ENCODE data around the gene MED27.
A peak's percentile ranks its signal among the peaks of the same experiment; 100 is the strongest.

MED27 gene

DNA sequence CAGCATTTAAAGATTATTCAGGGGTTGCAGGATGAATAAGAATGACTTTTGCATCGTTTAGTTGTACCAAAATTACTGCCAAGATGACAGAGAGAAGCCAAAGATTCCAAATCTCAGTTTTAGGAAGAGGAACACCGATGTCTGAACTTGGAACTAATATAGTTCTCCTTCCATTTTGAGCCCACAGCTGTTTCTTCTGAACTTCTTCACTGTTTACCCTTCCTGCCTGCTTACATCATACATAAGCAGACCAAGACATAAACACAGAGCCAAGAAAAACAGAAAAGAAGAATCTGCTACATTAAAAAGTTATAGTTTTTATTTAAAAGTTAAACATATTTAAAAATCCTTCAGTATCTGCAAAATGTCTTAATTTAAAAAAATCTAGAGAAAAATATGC, 192.8 kb downstream of the MED27 start:
- DNase-seq: no peak

DNA sequence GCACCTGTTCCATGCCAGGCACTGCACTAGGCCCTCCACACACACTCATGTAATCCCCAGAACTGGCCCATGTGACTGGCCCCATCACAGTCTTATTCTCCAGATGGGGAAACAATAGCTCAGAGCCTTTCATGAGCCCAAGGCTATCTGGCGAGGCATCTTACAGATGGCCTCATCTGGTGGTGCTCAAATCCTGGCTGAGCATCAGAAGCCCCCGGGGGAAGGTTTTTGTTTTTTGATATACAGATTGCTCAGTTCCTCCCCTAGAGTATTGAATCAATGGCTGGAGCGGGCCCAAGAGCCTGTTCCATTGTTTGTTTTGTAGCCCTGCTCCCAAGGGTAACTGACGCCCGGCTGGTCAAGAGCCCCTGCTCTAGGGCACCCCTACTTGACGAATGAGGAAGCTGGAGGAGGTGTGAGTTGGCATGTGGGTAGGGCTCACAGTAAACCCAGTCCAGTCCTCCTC, 194.5 kb downstream of the MED27 start:
- DNase-seq: peak in 1 of 51 donors; percentile 43

DNA sequence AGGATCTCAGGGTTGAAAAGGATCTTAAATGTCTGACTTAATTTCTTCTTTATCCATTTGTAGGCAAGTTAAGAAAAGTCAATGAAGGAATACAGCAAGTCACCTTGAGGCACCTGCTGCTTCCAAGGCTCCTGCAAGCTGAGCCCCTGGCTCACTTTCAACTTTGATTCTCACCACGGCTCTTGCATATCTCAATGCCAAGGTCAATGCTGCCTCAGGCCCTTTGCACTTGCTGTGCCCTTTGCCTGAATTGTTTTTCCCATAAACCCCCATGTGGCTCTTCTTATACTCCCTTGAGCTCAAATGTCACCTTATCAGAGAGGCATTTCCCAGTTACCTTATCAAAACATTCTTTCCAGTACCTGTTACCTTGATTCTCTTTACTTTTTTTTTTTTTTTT, 195.4 kb downstream of the MED27 start:
- no peak for DNase-seq

DNA sequence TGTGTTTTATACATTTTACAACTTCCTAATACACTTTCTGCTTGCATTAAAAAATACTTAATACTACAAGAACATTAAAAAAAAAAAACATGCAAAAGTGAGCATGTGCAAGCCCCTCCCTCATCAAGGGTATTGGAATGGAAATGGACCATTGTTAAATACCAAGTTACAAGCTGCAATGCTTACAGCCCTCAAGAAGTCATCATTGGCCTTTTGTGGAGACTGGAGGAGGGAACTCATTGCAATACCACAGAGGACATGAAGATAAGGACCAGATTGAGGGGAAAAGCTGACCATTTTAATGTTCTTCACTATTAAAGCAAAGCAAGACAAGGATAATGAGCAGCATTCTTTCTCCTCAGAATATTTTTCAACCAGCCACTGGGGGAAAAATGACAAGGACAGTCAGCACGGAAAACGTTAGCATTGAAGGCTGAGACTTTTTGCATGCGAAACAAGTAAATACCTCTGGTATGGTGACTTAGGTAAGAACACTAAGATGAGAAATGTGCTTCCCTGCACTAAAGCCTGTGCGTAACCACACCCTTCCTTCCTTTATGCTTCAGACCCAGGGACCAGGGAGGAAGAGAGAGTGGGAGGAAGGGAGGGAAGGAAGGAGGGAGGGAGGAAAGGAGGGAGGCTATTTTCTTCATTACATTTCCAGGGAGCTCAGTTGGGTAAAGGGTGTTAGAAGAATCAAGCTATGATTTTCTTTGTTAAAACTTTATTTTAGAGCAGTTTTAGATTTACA, 198.7 kb downstream of the MED27 start:
- no peak for DNase-seq

DNA sequence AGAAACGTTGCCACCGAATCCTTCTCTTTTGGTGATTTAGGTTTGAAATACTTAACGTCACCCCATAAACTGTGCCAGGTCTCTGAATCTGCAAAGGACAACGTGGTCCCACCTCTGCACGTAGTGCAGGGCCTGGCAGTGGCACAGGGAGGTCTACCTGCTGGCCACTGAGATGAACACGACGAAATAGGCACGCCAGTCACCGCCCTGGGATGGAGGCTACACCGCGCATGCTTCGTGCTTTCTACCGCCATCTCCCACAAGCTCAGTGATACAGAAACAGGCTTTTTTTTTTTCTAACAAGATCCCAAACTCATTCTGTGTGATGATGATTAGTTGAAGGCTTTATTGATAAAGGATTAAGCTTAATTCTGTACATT, 199.8 kb downstream of the MED27 start:
- no peak for DNase-seq

DNA sequence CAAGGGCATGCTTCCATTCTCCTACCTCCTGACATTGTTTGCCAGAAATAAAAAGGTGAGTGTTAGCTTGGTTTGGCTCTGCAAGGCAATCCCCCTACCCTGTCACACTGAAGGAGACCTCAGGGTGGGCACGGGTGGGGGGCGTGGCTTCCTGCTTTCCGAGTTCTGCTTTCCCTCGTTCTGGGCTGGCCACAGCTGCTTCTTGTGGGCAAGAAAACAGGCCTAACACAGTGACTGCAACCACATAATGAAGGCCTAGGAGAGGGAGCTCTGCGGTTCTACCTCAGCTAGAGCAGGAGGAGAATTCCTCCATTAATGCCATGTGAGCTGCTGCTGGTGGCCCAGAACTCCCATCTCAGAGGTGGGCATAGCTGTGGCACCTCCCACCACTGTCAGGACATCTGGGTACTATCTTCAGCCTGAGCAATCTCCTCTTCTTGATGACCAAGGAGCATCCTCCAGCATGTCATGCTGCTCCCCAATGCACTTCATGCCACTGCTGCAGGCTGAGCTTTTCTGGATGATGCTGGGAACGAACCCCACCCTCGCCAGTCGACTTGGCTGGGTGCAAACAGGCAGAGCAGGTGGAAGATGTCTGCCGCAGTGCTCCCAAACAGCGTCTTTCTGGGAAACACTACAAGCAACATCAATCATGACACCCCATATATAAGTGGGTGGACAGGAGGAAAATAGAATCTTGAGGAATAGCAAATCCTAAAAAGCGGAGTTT, 200.3 kb downstream of the MED27 start:
- DNase-seq: no peak

DNA sequence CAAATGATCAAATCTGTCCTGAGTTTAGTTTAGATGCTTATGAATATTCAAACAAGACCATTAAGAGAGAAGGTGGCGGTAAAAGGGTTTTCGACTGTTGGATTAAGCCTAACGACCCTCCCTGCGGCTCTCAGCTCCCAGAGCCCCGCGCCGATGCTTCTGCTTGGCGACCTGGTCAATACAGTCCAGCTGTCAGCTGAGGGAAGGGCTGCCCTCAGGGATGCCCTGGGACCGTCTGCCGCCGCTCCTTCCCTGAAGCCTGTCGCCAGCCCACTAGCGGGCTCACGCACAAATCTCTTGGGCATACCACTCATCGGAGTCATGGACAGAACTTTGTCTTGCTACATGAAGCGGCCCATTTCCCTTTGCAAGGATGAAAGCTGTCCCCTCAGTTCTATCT, 203.2 kb downstream of the MED27 start:
- no peak for DNase-seq

DNA sequence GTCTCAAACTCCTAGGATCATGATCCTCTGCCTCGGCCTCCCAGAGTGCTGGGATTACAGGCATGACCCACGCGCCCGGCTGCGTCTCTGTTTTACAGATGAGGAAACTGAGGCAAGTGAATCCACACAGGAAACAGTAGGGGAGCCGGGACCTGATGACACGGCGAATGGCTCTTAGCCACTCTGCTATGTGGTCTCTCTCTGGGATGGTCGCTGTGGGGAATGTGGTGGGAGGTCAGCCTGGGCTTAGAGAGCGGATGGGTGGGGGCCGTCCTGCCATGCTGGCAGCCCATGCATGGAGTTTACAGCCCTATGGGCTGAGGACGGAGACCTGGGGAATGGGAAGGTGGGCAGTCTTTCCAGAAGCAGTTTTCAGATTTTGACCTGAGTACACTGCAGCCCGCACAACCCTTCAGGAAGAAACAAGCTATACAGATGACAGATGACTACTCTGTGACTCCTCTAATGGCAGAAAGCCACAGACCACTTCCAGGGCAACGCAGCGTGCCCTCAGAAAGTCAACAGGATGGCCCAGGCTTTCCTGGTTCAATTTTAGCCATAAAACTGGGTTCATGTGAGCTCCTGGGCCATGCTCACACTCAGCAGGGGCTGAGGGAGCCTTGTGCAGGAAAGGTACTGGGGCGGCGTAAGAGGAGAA, 203.7 kb downstream of the MED27 start:
- no peak for DNase-seq

DNA sequence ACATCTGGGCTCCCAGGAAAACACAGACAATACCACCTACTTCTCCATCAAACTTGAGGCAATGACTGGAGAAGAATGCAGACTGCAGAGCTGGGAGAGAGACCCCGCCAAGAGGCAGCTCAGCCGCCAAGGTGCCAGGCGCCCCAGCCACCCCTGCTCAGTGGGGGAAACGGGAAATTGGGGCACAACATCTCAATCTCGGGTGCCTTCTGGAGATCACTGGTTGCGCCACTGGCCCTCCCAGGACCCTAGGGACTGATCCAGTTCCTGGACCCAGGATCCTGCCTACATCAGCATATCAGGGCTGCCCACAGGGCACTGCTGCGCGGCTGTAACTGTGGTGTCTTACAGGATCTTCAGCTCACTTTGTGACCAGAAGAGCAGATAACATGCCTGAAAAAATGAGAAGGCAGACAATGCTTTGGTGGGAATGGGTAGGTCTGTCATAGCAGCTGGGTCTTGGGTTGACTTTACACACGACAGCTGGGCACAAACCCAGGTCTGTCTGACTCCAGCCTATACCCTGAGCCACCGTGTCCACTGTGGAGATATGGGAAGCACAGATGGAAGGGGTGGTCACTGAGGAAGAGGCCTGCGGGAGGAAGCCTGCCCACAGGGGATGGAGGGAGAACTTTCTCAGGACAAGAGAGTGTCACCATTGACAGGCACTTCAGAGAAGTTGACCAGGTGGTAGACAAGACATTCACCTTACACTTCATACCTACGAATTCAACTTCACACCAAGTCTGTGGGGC, 204.6 kb downstream of the MED27 start:
- DNase-seq: no peak

DNA sequence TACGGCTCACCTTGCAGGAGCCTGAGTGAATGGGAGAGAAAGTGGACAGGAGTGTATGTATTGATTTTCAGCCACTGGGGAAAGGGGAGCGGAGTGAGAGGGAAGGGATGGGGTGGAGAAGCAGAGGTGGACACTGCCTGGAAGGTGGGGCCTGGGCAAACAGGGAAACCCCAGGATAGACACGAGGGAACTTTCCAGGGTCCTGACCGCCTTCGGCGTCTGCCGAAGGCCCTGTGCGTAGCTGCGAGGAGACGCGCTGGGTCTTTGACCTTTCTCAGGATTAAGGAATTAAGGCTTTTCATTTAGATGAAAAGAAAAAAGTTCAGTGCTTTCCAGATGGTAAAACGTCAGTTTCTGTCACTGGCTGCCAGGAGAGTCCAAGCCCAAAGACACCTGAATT, 205.2 kb downstream of the MED27 start:
- no peak for DNase-seq

DNA sequence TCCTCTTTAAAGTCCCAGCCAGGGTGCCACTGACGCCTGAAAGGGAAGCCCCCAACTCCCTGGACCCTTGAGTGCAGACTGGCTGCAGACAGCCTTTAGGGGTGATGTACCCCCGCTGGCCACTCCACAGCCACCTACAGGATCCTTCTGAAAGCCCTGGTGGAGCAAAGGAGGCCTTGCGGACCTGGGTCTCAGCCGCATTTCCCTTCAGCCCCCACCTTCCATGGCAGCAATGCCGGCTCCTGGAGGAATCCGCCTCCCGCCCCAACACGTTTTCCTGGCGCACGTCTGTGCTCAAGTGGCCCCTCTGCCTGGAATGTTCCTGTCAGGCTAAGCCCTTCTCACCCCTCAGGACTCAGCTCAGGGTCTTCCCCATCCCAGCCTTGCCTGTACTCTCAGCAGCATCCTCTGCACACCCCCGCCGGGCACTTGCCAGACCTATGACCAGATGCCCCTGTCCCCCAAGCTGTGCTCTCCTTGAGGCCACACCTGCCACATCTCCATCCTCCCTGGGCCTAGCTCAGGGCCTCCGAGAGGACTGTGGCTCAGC, 205.7 kb downstream of the MED27 start:
- no peak for DNase-seq

DNA sequence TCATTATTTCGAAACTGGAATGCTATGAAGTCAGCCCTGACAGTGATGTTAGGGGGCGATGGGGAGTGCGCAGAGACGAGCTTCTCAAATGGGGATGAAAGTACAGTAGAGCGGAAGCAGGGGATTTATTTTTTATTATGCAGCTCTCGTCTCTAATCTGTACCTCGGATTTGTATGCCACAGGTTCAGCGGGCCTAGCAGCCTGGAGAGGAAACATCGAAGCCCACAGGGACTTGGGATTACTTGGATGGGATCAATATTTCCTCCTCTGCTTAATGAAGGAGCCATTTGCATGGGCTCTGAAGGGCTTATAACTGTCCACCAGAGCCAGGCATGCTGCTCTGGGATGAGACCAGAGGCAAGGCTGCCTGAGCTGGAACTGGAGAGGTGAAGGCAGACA, 206.3 kb downstream of the MED27 start:
- DNase-seq: no peak

DNA sequence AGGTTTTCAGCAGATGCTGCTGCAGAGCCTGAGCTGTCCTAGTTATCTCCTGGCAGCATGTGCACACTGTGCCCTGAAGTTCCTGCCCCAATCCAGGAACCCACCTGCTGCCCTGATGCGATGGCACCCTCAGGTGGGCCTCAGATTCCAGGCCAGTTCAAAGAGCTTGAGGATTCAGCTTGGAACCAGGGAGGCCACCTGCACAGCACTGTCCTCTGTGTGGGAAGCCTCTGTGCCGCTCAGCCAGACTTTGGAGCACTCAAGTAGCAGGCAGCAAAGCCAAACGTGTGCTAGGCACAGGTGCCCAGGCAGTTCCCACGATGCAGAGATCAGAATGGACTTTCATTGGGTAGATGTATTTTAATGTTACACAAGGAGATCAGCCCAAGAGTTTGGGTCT, 207.0 kb downstream of the MED27 start:
- no peak for DNase-seq

DNA sequence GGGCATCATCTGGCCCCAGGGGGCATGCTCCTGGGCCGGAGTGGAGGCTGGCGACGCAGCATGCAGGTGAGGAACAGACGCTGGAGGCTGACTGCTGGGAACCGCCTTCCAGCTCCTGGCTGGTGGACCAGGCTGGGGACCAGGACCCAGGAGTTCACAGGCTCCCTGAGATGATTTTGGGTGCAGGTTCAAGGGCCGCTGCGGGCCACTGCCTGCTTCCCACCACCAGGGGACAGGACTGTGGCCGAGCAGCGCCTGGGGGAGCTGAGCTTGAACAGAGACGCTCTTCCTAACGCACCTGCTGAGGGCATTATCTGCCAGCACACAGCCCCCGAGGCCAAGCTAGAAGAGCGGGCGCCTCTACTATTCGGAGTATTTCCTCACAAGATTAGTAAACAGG, 207.7 kb downstream of the MED27 start:
- DNase-seq: no peak

DNA sequence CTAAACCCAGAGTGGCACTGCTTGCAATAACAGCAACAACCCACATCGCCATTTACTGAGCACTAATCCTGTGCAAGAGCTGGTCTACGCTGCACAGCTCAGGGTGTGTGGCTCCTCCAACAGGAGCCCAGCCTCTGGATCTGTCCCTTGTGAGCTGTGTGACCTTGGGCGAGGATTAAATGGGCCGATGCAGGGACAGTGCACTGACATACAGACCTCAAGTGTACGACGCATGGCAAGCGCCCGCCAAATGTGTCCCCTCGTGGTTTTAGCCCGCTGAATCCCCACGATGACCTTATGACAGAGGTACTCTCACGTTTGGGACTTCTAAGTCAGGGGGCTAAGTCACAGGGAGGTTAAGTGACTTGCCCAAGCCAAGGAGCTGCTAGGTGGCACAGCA, 209.5 kb downstream of the MED27 start:
- no peak for DNase-seq

DNA sequence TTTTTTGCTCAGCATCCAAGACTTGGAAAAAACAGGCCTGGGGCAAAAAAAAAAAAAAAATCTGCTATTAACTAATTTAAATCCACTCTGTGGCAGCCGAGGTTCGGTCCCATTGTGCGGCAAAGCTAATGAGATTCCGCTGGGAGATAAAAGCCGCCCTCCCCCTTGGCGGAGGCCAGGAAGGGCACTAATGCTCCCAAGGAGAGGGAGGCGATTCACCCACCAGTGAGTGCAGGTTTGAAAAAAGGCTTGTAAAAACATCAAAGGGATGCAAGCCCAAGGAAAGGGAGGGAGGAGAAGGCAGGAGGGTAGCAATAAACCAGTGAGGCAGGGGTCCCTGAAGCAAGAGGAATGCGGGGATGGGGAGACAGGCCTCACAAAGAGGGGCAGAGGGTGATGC, 210.3 kb downstream of the MED27 start:
- no peak for DNase-seq

DNA sequence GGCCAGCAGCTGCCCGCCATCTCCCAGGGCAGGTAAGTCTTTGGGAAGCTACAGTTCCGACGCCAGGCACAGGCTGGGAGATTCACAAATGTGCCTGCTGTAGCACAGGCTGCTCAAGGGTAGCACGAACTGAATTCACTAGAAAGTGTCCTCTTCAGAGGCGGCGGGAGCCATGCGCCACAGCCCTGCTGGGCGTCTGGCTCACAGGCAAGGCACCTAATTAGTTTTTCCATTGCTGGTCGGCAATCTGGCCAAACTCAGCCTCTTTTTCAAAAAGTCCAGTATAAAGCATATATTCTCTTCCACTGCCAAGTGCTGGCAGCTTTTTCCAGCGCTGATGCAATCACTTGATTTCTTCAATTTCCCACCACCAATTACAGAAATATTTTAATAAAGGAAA, 210.9 kb downstream of the MED27 start:
- peak in 24 of 51 donors; percentile 10 to 52 (median 23) for DNase-seq

DNA sequence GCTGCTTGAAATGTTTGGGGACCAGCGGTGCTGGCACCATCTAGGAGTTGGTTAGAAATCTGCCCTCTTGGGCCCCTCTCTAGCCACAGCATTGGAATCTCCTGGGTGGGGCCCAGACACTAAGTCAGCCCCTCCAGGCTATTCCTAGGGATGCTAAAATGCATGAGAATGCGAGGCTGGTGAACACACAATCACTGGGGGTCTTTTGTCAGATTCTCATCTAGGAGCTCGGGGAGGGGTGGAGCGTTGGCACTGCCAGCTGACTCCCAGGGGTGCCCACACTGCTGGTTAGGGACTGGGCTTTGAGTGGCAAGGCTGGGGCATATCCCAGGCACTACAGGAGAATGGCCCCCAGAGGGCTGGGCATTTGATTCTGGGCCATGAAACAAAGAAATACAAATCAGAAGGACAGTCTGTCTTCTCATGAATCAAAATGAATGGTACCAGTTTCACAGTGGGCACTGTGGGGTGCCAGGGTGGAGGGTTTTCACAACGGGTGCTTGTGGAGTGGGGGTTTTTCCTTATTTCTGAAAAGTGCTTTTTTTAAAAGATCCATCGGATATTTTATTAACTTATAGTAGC, 212.0 kb downstream of the MED27 start:
- peak in 4 of 51 donors; percentile 7 to 34 (median 12) for DNase-seq

DNA sequence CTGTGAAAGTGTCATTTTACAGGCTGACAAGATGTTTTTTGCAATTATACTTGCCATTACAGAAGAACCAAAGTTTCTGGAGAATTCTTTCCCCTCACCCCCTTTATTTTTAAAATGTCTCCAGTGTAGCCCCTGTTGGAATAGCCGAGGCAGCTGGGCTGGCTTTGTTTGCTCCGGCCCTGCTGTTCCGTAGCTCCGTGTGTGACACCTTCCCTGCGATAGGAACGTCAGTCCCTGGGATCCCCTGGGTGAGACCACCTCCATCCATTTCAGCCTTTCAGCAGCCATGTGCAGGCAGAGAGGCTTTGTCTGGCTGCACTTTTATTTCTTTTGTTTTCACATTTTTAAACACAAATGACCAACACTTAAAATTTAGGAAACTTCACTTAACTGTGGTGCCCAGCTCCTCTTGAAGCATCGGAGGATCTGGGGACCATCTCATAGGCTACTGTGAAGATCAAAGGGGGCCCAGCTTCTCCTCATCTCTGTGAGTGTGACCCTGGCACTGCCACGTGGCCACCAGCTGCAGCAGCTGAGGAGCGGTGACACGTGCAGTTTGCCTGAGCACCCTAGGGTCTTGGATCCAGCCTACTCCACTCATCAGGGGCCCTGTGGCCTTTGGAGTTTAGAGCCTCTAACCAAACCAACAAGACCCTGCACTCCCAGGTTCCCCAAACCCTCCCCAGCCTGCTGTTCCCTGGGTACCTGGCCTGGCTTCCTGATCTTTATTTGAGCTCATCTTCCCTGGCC, 214.0 kb downstream of the MED27 start:
- peak in 1 of 51 donors; percentile 18 for DNase-seq

DNA sequence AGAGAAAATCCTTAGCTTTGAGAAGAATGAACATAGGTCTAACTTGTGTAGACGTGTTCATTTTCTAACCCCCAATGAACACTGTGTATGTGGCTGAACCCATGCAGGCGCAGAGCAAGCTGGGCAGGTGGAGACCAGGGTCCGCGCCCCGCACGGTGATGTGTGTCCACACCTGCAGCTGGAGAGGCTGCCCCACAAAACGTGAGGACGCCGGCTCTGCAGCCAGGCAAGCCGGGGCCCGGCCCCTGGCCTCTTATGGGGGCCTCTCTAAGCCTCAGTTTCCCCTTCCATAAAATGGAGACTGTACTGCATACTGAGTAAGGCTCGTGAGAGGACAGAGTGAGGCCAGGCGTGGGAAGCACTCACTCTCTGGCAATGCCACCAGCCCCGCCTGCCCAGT, 215.1 kb downstream of the MED27 start:
- no peak for DNase-seq

Measured in hypothalamus (tissue), 51 donors.